GM20000 (cell line): ENCODE measurements around the gene IQCH.

Source experiments
- DNase-seq: peaks from one replicate; pipeline ENCODE4 v3.0.0; 2012; ENCODE audit warnings: low spot score
- TF ChIP-seq, protein P1 (sequence below): IDR thresholded peaks from 2 replicates; pipeline ENCODE4 v1.5.1; 2012; ENCODE audit warnings: mild to moderate bottlenecking, control low read depth; ENCODE audit errors: extremely low read depth, missing control alignments

Gene IQCH

DNA sequence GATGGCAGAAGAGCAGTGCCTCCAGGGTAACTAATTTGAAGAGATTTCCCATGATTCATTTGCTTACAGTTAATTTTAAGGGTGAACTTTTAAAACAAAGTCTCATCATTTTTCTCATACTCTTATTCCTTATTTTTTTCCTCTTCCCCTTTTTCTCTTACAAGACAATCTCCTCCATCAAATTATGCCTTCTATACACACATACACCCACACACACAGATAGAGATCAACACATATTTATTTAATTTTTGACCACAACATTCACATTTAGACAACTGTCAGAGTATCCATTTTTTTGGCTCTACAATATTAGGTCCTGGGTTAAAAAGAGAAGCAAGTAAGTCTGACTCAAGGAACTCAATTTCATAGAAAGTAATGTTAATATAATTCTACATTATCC is 37.7 kb upstream of the IQCH start:
- DNase-seq = no peak
- TF ChIP-seq, protein P1, sequence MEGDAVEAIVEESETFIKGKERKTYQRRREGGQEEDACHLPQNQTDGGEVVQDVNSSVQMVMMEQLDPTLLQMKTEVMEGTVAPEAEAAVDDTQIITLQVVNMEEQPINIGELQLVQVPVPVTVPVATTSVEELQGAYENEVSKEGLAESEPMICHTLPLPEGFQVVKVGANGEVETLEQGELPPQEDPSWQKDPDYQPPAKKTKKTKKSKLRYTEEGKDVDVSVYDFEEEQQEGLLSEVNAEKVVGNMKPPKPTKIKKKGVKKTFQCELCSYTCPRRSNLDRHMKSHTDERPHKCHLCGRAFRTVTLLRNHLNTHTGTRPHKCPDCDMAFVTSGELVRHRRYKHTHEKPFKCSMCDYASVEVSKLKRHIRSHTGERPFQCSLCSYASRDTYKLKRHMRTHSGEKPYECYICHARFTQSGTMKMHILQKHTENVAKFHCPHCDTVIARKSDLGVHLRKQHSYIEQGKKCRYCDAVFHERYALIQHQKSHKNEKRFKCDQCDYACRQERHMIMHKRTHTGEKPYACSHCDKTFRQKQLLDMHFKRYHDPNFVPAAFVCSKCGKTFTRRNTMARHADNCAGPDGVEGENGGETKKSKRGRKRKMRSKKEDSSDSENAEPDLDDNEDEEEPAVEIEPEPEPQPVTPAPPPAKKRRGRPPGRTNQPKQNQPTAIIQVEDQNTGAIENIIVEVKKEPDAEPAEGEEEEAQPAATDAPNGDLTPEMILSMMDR = no peak

DNA sequence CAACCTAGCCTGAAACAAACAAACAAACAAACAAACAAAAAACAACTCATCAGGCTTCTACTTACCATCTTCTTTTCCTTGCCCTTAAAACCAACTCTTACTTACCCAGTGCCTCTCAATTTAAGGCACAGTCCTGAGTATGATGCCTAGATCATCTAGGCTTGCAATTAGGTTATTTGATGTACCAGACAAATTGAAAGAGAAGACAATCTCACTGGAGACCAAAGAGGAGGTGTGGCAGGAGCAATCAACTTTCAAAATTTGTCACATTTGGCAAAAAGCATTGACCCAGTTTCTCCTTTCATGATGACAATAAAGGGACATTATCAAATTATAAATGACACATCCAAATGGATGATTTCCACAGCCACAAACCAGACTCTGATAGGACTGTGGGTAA is 36.2 kb upstream of the IQCH start:
- DNase-seq = no peak
- TF ChIP-seq, protein P1 = no peak

DNA sequence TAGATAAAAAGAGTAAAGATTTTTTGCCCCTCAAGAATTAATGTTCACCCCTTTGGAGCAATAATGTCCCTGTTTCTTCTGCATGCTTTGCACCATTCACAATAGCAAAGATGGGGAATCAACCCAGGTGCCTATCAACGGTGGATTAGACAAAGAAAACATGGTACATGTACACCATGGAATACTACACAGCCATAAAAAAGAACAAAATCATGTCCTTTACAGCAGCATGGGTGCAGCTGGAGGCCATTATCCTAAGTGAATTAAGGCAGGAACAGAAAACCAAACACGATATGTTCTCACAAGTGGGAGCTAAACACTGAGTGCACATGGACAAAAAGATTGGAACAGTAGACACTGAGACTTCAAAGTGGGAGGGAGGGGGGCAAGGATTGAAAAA is 35.3 kb upstream of the IQCH start:
- DNase-seq = no peak
- TF ChIP-seq, protein P1 = no peak

DNA sequence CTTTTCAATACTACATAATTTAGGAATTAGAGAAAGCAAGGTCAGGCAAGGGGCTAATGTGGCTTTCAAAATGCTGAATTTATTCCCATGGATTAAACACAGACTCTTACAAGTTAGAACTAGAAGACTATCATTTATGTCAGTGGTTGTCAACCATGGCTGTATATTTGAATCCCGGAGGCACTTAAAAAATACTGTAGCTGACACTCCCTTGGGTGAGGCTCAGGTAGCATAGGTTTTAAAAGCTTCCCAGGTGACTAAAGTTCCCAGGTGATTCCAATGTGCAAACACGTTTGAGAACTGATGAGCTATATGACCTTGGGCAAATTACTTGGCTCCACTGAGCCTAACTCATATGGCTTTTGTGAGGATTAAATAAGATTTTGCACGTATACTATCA is 29.7 kb upstream of the IQCH start:
- TF ChIP-seq, protein P1 = no peak

DNA sequence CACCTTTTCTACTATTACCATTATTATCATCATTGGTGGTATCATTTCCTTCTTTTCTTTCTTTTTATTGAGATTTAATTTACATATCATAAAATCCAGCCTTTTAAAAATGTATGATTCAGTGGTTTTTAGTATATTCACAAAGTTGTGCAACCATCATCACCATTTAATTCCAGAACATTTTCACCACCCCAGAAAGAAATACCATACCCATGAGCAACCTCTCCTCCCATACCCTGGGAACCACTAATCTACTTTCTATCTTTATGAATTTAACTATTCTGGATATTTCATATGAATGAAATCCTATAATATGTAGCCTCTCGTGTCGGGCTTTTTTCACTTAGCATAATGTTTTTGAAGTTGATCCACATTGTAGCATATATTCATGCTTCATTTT is 29.2 kb upstream of the IQCH start:
- TF ChIP-seq, protein P1 = no peak
- DNase-seq = no peak

More for the DNA sequence above, 29.7 kb upstream of the IQCH start:
- DNase-seq = no peak

DNA sequence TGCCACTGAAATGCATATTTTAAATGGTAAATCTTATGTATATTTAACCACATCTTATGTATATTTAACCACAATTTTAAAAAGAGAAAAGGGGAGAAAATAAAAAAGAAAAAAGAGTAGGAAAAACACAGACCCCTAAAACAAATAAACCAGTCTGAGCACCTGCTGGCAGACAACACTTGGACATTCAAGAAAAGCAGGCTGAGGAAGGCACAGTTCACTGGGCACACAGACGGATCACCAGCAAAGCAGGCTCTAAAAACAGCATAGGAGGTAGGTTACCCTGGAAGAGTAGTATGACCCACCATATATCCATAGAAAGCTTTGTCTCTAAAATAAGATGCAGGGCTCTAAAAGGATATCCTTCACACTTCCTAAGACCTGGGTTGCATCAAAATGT is 27.2 kb upstream of the IQCH start:
- DNase-seq = no peak
- TF ChIP-seq, protein P1 = no peak

DNA sequence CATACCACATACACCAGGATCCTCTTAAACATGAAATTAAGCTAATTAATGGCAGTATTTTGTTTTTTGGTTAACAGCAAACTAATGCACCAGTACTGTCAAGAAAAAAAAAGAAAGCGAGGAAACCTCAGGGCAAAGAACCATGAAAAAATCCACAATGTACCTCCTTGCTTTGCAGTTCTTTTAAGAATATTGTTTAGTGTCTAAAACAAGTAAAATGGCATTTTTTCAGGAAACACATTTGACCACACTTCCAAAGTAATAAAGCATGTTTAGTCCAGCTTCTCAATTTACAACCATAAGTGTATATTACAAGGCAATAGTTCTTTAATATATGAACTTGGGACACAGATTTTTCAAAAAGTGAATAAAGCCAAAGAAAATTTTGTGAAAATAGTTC is 26.7 kb upstream of the IQCH start:
- TF ChIP-seq, protein P1 = no peak

More for the DNA sequence above, 26.7 kb upstream of the IQCH start:
- DNase-seq = no peak
